Jurkat, Clone E6-1 (cell line): ENCODE results near the gene USP24.
"Not testable (repeated sequence)": the region's sequence is repeated elsewhere in the genome, so short reads cannot be mapped to it uniquely, and the experiment has no call there.

Experiments
- DNase-seq: peaks from one replicate; pipeline ENCODE4 v3.0.0-alpha.2; 2011; ENCODE audit warnings: low read depth, low spot score
- H3K4me3 ChIP-seq: 2 replicates; pipeline ENCODE4 v1.5.1; 2011; ENCODE audit warnings: mild to moderate bottlenecking, low read length, control low read depth, moderate library complexity

USP24 gene

GRCh38 chr1:55206210-55206609, 9.0 kb downstream of the USP24 start:
- no peak for DNase-seq
- no peak overlapping the region for H3K4me3 ChIP-seq

- no peak for DNase-seq
- H3K4me3 ChIP-seq: no peak overlapping the region
These were observed 10.2 kb downstream of the USP24 start for GRCh38 chr1:55204997-55205396.

GRCh38 chr1:55203064-55203463, 12.1 kb downstream of the USP24 start:
- no peak for DNase-seq
- H3K4me3 ChIP-seq: no peak overlapping the region

- no peak overlapping the region for H3K4me3 ChIP-seq
- DNase-seq: no peak
These were observed 14.5 kb downstream of the USP24 start for GRCh38 chr1:55200667-55201066.

GRCh38 chr1:55199735-55200134, 15.4 kb downstream of the USP24 start:
- not testable (repeated sequence) for DNase-seq

GRCh38 chr1:55198044-55198443, 17.1 kb downstream of the USP24 start:
- no peak for DNase-seq
- no peak overlapping the region for H3K4me3 ChIP-seq

More at GRCh38 chr1:55199735-55200134, 15.4 kb downstream of the USP24 start:
- not testable (repeated sequence) for H3K4me3 ChIP-seq

- no peak for DNase-seq
- H3K4me3 ChIP-seq: no peak overlapping the region
These were observed 18.1 kb downstream of the USP24 start for GRCh38 chr1:55197099-55197498.

- DNase-seq: no peak
- no peak overlapping the region for H3K4me3 ChIP-seq
These were observed 18.6 kb downstream of the USP24 start for GRCh38 chr1:55196433-55197035.

GRCh38 chr1:55195521-55196233, 19.5 kb downstream of the USP24 start:
- no peak for DNase-seq
- H3K4me3 ChIP-seq: no peak overlapping the region

GRCh38 chr1:55194851-55195250, 20.3 kb downstream of the USP24 start:
- no peak for DNase-seq
- no peak overlapping the region for H3K4me3 ChIP-seq

- H3K4me3 ChIP-seq: no peak overlapping the region
- no peak for DNase-seq
These were observed 23.1 kb downstream of the USP24 start for GRCh38 chr1:55192093-55192492.

- not testable (repeated sequence) for H3K4me3 ChIP-seq, DNase-seq
These were observed 23.8 kb downstream of the USP24 start for GRCh38 chr1:55191219-55191952.

- no peak overlapping the region for H3K4me3 ChIP-seq
- no peak for DNase-seq
These were observed 25.1 kb downstream of the USP24 start for GRCh38 chr1:55190109-55190508.

- H3K4me3 ChIP-seq: no peak overlapping the region
- DNase-seq: no peak
These were observed 26.3 kb downstream of the USP24 start for GRCh38 chr1:55188909-55189308.

GRCh38 chr1:55185832-55186231, 29.3 kb downstream of the USP24 start:
- DNase-seq: no peak

GRCh38 chr1:55184859-55185258, 30.3 kb downstream of the USP24 start:
- H3K4me3 ChIP-seq: no peak overlapping the region
- DNase-seq: no peak

More at GRCh38 chr1:55185832-55186231, 29.3 kb downstream of the USP24 start:
- no peak overlapping the region for H3K4me3 ChIP-seq

GRCh38 chr1:55181666-55182065, 33.5 kb downstream of the USP24 start:
- no peak for DNase-seq
- no peak overlapping the region for H3K4me3 ChIP-seq

GRCh38 chr1:55180075-55180670, 35.0 kb downstream of the USP24 start:
- DNase-seq: no peak
- H3K4me3 ChIP-seq: no peak overlapping the region

GRCh38 chr1:55179177-55179835, 35.9 kb downstream of the USP24 start:
- DNase-seq: no peak
- no peak overlapping the region for H3K4me3 ChIP-seq
